HepG2 (cell line): ENCODE results near the gene LRRC15. TPM values are rescaled to one million over a fixed set of nuclear protein-coding genes. Genes with fewer than 3 reads are reported as not detected.

Experiments
- ATAC-seq: fragments of 200-7000 bp; cut with Tn5 transposase; 3 replicates; pipeline ENCODE4 v1.9.1; 2020; ENCODE audit warnings: mild to moderate bottlenecking, moderate library complexity
- BruUV-seq: library from RNA; stranded (reverse); fragments of 400-500 nt; replicated peaks from 2 replicates; lab custom pipeline; 2021; lab: Mats Ljungman, UMichigan
- CTCF ChIA-PET: fragments of 300-600 bp; formaldehyde crosslinking; extraction: SDS; loops from one replicate; lab custom pipeline; 2021; ENCODE audit warnings: low total read pairs, inconsistent platforms, low intra/inter-chr PET ratio; lab: Yijun Ruan, JAX
- POLR2A ChIA-PET: fragments of 350-600 bp; sonication (Branson Sonifier 250); formaldehyde crosslinking; loops from one replicate; lab custom pipeline; 2020; ENCODE audit warnings: antibody characterized with exemption, inconsistent platforms; lab: Yijun Ruan, JAX
- DNase-seq: peaks from one replicate; pipeline ENCODE4 v3.0.0-alpha.2; 2015; ENCODE audit warnings: low spot score
- FAIRE-seq: peaks from 3 replicates; lab custom pipeline; 2011; peaks lifted over from hg19 to GRCh38; lab: Jason Lieb, UNC
- H2AFZ ChIP-seq: one replicate; pipeline ENCODE4 v1.6.1; 2011; ENCODE audit warnings: low read length, inconsistent platforms
- H3K27ac ChIP-seq: fragments of 300-600 bp; 3 replicates; pipeline ENCODE4 v1.8.0; 2011; ENCODE audit warnings: mixed run types, mild to moderate bottlenecking, mixed read lengths, low read length, inconsistent platforms; ENCODE audit not compliant: insufficient read depth; ENCODE audit errors: extremely low read length
- H3K27me3 ChIP-seq, 2 experiments: fragments of 200-600 bp in 1 of 2; 2 replicates in 1 of 2; 3 replicates in 1 of 2; pipeline versions ENCODE4 v1.6.0 to v1.8.0; 2011; ENCODE audit warnings: low read length in 2 of 2, mild to moderate bottlenecking in 2 of 2, moderate library complexity in 2 of 2, inconsistent platforms in 1 of 2; ENCODE audit not compliant: insufficient read depth in 2 of 2, control insufficient read depth in 1 of 2
- H3K36me3 ChIP-seq, 2 experiments: fragments of 200-600 bp in 1 of 2; replicated peaks in 1 of 2; 2 replicates in 1 of 2; 3 replicates in 1 of 2; pipeline versions ENCODE4 v1.5.1 to v1.8.0; 2011; ENCODE audit warnings: low read length in 2 of 2, inconsistent platforms in 1 of 2; ENCODE audit not compliant: insufficient read depth in 2 of 2, control insufficient read depth in 1 of 2
- H3K4me1 ChIP-seq: 2 replicates; pipeline ENCODE4 v1.5.1; 2012; ENCODE audit warnings: low read length, inconsistent platforms; ENCODE audit not compliant: insufficient read depth
- H3K4me2 ChIP-seq: 2 replicates; pipeline ENCODE4 v1.6.0; 2011; ENCODE audit warnings: low read depth, low read length, inconsistent platforms
- H3K4me3 ChIP-seq, 3 experiments: fragments of 200-600 bp in 1 of 3; sonication (generic), shearing (Covaris generic) in 1 of 3; replicated peaks in 1 of 3; 2 replicates each; pipeline ENCODE4 v1.5.1; 2011 to 2016; ENCODE audit warnings: low read length in 3 of 3, inconsistent platforms in 2 of 3, low read depth in 2 of 3, mild to moderate bottlenecking in 2 of 3, control low read depth in 1 of 3, mixed read lengths in 1 of 3; ENCODE audit not compliant: insufficient read depth in 1 of 3
- H3K79me2 ChIP-seq: one replicate; pipeline ENCODE4 v1.6.1; 2011; ENCODE audit warnings: low read length, inconsistent platforms; ENCODE audit not compliant: insufficient read depth
- H3K9ac ChIP-seq: 2 replicates; pipeline ENCODE4 v1.6.0; 2011; ENCODE audit warnings: mild to moderate bottlenecking, low read depth, low read length, inconsistent platforms; ENCODE audit not compliant: insufficient read depth
- H3K9me3 ChIP-seq: 2 replicates; pipeline ENCODE4 v1.5.1; 2012; ENCODE audit warnings: mild to moderate bottlenecking, low read length
- H4K20me1 ChIP-seq: 2 replicates; pipeline ENCODE4 v1.6.0; 2011; ENCODE audit warnings: inconsistent platforms, mild to moderate bottlenecking, low read length, moderate library complexity; ENCODE audit not compliant: insufficient read depth
- ASH2L ChIP-seq: fragments of 300-600, 200-600 bp; sonication (generic); IDR thresholded peaks from 2 replicates; pipeline ENCODE4 v1.7.0; 2017; ENCODE audit warnings: low read depth, mild to moderate bottlenecking, moderate library complexity, mixed read lengths, low read length; ENCODE audit not compliant: insufficient read length
- ERF ChIP-seq: IDR thresholded peaks from 2 replicates; pipeline ENCODE4 v1.6.1; 2018; ENCODE audit warnings: missing biosample characterization, missing genetic modification reagents
- KDM3A ChIP-seq: IDR thresholded peaks from 2 replicates; pipeline ENCODE4 v1.6.1; 2018; ENCODE audit warnings: low read depth, missing compliant biosample characterization
- NFRKB ChIP-seq: fragments of 450-650 bp; IDR thresholded peaks from 2 replicates; pipeline ENCODE4 v1.6.1; 2017
- NR2F6 ChIP-seq, 2 experiments: IDR thresholded peaks; 2 replicates each; pipeline ENCODE4 v1.6.1; 2016; ENCODE audit warnings: antibody characterized with exemption in 1 of 2, mild to moderate bottlenecking in 1 of 2
- SOX13 ChIP-seq, 3 experiments: fragments of 450-650 bp in 1 of 3; sonication (generic) in 1 of 3; formaldehyde crosslinking in 1 of 3; IDR thresholded peaks in 2 of 3; conservative IDR thresholded peaks in 1 of 3; 2 replicates each; pipeline versions ENCODE4 v1.5.0 to v1.6.1; 2016 to 2020; ENCODE audit warnings: antibody characterized with exemption in 1 of 3, mild to moderate bottlenecking in 1 of 3, missing compliant biosample characterization in 1 of 3, missing genetic modification reagents in 1 of 3, moderate library complexity in 1 of 3
- ZBTB3 ChIP-seq: sonication (generic); formaldehyde crosslinking; IDR thresholded peaks from 2 replicates; pipeline ENCODE4 v1.4.0; 2020; ENCODE audit warnings: low read depth, mild to moderate bottlenecking, moderate library complexity, missing genetic modification reagents, borderline replicate concordance
- ZBTB44 ChIP-seq: sonication (generic); formaldehyde crosslinking; IDR thresholded peaks from 2 replicates; pipeline ENCODE4 v1.4.0; 2020; ENCODE audit warnings: missing genetic modification reagents
- ZNF18 ChIP-seq: sonication (generic); formaldehyde crosslinking; IDR thresholded peaks from 2 replicates; pipeline ENCODE4 v1.8.0; 2022; ENCODE audit warnings: mild to moderate bottlenecking, missing genetic modification reagents; ENCODE audit not compliant: insufficient replicate concordance
- ZNF230 ChIP-seq: sonication (generic); formaldehyde crosslinking; IDR thresholded peaks from 2 replicates; pipeline ENCODE4 v1.4.0; 2020; ENCODE audit warnings: mild to moderate bottlenecking, missing genetic modification reagents
- WGBS: methylation state at CpG from one replicate; pipeline ENCODE4 v1.1.6; 2017; ENCODE audit warnings: low lambda C conversion rate; 5-methylcytosine and 5-hydroxymethylcytosine counted together
- in situ Hi-C: cut with HindIII; loops from 2 replicates; pipeline ENCODE4 v1.10.0; 2017; ENCODE audit warnings: low pct_unique_long_range_greater_than_20kb; ENCODE audit not compliant: extremely low pct_ligation_motif_present
- intact Hi-C: fragments of 100-400 bp; cut with micrococcal nuclease; formaldehyde crosslinking; loops from one replicate; pipeline ENCODE4 v1.10.0; 2022; ENCODE audit not compliant: unreplicated experiment
- polyA plus RNA-seq, 8 experiments: library from polyadenylated mRNA; depleted of rRNA in 3 of 8; stranded (reverse) in 7 of 8; unstranded in 1 of 8; fragments of >200 nt; fragmentation: Illumina TruSeq in 4 of 8; extraction: Trizol in 4 of 8; gene quantifications; 2 replicates each; pipeline versions ENCODE4 v1.2.1 to v1.2.3, GENCODE V29; 2011 to 2016; ENCODE audit warnings: low read depth in 4 of 8, missing spikeins in 1 of 8, mixed read lengths in 1 of 8; ENCODE audit not compliant: insufficient read depth in 1 of 8
- total RNA-seq, 5 experiments: library from RNA; depleted of rRNA; stranded (reverse); fragments of >200 nt; fragmentation: Illumina TruSeq; extraction: Trizol; gene quantifications; 2 replicates each; pipeline ENCODE4 v1.2.3, GENCODE V29; 2016; ENCODE audit warnings: low read depth in 1 of 5
- TF ChIP-seq, protein P1 (sequence below): sonication (generic); formaldehyde crosslinking; IDR thresholded peaks from 2 replicates; pipeline ENCODE4 v1.4.0; 2020; ENCODE audit warnings: missing genetic modification reagents, mild to moderate bottlenecking, borderline replicate concordance

LRRC15 gene
- total and polyA plus RNA-seq, 2 of the 13 experiments (the other 11 are each of a cell fraction or from before 2014, with no cell fraction given), result not detected

- no peak for TF ChIP-seq ZNF18 (CRISPR knock-in tag)
These were observed 54.2 kb downstream of the LRRC15 start (continued) for GRCh38 chr3:194315088-194315964.

DNA sequence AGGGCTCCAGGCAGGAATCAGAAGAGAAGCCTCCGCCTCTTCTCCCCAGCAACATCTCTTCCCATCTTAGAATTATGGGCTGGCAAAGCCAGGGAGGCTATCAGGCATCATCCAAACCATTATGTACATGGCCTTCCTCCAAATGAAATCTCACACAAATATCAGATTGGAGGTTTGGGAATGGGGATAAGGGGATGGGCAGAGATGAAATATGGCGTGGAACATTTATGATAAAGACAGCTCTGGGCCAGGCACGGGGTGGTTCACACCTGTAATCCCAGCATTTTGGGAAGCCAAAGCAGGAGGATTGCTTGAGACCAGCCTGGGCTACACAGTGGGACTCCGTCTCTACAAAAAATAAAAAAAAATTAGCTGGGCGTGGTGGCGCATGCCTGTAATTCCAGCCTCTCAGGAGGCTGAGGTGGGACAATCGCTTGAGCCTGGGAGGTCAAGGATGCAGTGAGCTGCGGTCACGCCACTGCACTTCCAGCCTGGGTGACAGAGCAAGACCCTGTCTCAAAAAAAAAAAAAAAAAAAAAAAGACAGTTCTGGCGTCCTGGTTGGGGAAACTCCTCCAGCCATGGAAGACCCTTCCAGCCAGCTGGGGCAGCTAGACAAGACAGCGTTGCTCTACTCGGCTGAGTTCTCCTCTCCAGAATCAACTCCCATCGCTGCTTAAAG is 55.0 kb downstream of the LRRC15 start:
- 24% methylated on average over 13 of the region's 13 CpGs for WGBS
- ChIA-PET POLR2A (interaction anchor here (2.0 kb wide), 1 partner anchor 173 kb away, joined by 10 read pairs; no protein-coding TSS in a partner anchor), CTCF (interaction anchor here (1.7 kb wide), 1 partner anchor 533 kb away, joined by 17 read pairs; no protein-coding TSS in a partner anchor)
- intact Hi-C loops (loop anchor here (1.0 to 10.0 kb wide), 4 partner anchors 178 to 649 kb away; partner anchors contain the start of gene HES1), in situ Hi-C loops (loop anchor here (5.0 to 25.0 kb wide), 4 partner anchors 150 to 652 kb away; partner anchors contain the start of gene HES1)
- Histone ChIP-seq H3K27me3 (peaks cover 2 to 31% of the 10 kb centered on the region in 2 experiments; a peak in 4 of 5 replicates), H2AFZ (no peak overlapping the region), H3K4me1 (peaks cover 46% of the 10 kb centered on the region), H3K9me3 (peaks cover 10% of the 10 kb centered on the region; the same call in 1 of the 2 replicates), H3K27ac (no peak overlapping the region), H3K9ac (no peak overlapping the region), H3K36me3 (no peaks in the 10 kb centered on the region), H3K79me2 (no peaks in the 10 kb centered on the region), H3K4me2 (peak overlapping the region; percentile 86), H4K20me1 (no peaks in the 10 kb centered on the region), H3K4me3 (peak overlapping the region in 2 of 3 experiments; percentile 52 to 75; a peak in 3 of 6 replicates)
- ATAC-seq (peak; percentile 19), FAIRE-seq (peak; percentile 37), DNase-seq (no peak)
- no TSS peak for BruUV-seq
- TF ChIP-seq KDM3A (CRISPR knock-in tag) (no peak), NR2F6 (IDR thresholded peaks at IDR 0.05) (peak; percentile 26; the same call in 1 of the 2 replicates), NR2F6 (CRISPR knock-in tag; IDR thresholded peaks at IDR 0.05) (peak; percentile 56; the same call in 1 of the 2 replicates), ZNF230 (CRISPR knock-in tag) (no peak), ERF (no peak), ASH2L (no peak), ZBTB44 (CRISPR knock-in tag) (no peak), SOX13 (IDR thresholded peaks at IDR 0.05) (no peak), SOX13 (CRISPR knock-in tag; conservative IDR thresholded peaks at IDR 0.05 in 1 of 2, IDR thresholded peaks at IDR 0.05 in 1 of 2) (peak in 1 of 2 experiments; percentile 42; a peak in 1 of 4 replicates), NFRKB (no peak), ZBTB3 (CRISPR knock-in tag) (no peak)
- TF ChIP-seq, protein P1, sequence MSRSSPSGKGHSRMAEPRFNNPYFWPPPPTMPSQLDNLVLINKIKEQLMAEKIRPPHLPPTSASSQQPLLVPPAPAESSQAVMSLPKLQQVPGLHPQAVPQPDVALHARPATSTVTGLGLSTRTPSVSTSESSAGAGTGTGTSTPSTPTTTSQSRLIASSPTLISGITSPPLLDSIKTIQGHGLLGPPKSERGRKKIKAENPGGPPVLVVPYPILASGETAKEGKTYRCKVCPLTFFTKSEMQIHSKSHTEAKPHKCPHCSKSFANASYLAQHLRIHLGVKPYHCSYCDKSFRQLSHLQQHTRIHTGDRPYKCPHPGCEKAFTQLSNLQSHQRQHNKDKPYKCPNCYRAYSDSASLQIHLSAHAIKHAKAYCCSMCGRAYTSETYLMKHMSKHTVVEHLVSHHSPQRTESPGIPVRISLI (CRISPR knock-in tag), result peak; percentile 45; the same call in 1 of the 2 replicates
